Measurements from ENCODE around the gene HELZ2. TPM values are rescaled to one million over a fixed set of nuclear protein-coding genes. Genes with fewer than 3 reads are reported as not detected.

HELZ2 gene
- total and polyA plus RNA-seq, 2 donors from 2014 or later = 3.2 to 40.7 TPM

DNA sequence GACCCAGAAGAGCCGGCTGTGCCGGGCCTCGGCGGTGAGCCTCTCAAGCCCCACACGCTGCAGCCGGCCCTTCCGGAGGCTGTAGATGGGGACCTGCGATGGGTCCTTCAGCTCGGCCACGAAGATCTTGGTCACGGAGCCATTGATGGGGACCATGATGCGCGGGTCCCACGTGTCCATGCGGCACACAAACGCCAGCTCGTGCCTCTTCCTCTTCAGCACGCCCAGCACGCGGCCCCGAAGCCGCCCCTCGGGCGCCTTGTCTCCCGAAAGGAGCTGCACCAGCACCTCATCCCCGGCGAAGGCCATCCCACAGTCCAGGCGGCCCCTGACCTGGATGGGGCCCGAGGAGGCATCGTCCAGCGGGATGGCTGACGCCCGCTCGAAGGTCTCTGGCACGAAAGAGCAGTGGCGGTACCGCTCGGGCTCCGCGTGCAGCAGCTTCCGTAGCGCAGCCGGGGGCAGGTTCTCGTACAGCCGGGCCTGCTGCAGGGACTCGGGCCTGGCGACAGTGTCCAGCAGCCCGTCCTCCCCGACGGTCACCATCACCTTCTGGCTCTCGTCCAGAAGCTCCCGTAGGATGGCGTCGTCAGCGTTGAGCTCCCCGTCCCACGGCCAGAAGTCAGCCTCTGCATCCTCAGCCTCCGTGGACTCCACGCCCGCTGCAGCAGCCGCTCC lies 8.9 kb downstream of the HELZ2 start:
- Histone ChIP-seq H3K4me3 (ENCODE audit: low read length in 3 of 3) (no peak overlapping the region), H3K4me1 (ENCODE audit: control insufficient read depth in 2 of 3, insufficient read depth in 2 of 3, low read depth in 1 of 3, low read length in 3 of 3) (no peaks in the 10 kb centered on the region), H3K27me3 (ENCODE audit: control insufficient read depth, insufficient read depth, low read length) (no peaks in the 10 kb centered on the region), H3K9me3 (ENCODE audit: control insufficient read depth in 2 of 3, insufficient read depth in 1 of 3, low read length in 3 of 3) (no peaks in the 10 kb centered on the region), H3K36me3 (ENCODE audit: control insufficient read depth in 2 of 3, insufficient read depth in 3 of 3, low read length in 3 of 3) (peaks cover 0 to 3% (median 0%) of the 10 kb centered on the region in 3 donors), H3K27ac (ENCODE audit: low read depth in 2 of 2, low read length in 2 of 2) (no peak overlapping the region), H3K9ac (ENCODE audit: low read length in 3 of 3) (no peak overlapping the region)
- intact Hi-C loops (cut with DNase I) = no loop called here
- DNase-seq = no peak
- TF ChIP-seq, protein P1, sequence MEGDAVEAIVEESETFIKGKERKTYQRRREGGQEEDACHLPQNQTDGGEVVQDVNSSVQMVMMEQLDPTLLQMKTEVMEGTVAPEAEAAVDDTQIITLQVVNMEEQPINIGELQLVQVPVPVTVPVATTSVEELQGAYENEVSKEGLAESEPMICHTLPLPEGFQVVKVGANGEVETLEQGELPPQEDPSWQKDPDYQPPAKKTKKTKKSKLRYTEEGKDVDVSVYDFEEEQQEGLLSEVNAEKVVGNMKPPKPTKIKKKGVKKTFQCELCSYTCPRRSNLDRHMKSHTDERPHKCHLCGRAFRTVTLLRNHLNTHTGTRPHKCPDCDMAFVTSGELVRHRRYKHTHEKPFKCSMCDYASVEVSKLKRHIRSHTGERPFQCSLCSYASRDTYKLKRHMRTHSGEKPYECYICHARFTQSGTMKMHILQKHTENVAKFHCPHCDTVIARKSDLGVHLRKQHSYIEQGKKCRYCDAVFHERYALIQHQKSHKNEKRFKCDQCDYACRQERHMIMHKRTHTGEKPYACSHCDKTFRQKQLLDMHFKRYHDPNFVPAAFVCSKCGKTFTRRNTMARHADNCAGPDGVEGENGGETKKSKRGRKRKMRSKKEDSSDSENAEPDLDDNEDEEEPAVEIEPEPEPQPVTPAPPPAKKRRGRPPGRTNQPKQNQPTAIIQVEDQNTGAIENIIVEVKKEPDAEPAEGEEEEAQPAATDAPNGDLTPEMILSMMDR (IDR thresholded peaks at IDR 0.05; ENCODE audit: borderline replicate concordance, extremely low read depth, insufficient read depth) = no peak
- no peak for FAIRE-seq

DNA sequence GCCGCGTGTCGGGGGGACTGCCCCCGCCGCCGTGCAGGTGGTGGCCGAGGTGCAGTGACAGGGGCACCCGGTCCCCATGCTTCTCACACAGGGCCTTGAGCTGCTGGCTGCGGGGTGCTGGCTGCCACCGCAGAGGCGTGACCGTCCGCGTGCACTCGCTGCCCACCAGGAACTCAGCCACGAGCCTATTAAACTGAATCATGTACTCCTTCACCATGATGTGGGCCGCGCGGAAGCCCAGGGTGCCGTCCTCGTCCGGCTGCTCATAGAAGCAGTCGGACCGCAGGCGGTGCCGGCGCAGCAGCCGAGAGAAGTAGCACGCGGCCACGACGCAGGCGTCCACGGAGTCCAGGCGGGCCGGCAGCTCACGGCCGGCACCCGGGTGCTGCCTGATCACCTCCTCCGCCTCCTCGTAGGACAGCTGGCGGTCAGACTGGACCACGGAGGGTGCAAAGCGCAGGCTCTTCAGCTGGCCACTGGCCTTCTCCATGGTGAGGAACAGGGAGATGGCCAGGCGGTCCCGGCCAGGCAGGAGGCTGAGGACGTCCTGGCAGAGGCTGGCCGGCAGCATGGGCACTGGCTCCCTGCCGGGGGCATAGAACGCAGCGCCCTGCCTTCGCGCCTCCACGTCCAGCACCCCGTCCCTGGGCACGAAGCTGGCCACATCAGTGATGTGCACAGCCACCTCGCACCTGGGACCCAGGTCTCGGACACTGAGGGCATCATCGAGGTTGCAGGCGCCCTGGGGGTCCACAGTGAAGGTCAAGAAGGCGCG lies 9.8 kb downstream of the HELZ2 start:
- DNase-seq (no peak), FAIRE-seq (no peak)
- TF ChIP-seq, protein P1 (IDR thresholded peaks at IDR 0.05; ENCODE audit: borderline replicate concordance, extremely low read depth, insufficient read depth) = no peak
- no peaks in the 10 kb centered on the region for H3K4me1 ChIP-seq (ENCODE audit: control insufficient read depth in 2 of 3, insufficient read depth in 2 of 3, low read depth in 1 of 3, low read length in 3 of 3)
- no peak overlapping the region for H3K4me3 ChIP-seq (ENCODE audit: low read length in 3 of 3)
- no peak overlapping the region for H3K9ac ChIP-seq (ENCODE audit: low read length in 3 of 3)
- H3K27me3 ChIP-seq (ENCODE audit: control insufficient read depth, insufficient read depth, low read length) = no peaks in the 10 kb centered on the region
- intact Hi-C loops (cut with DNase I) = no loop called here
- H3K27ac ChIP-seq (ENCODE audit: low read depth in 2 of 2, low read length in 2 of 2) = no peak overlapping the region
- no peaks in the 10 kb centered on the region for H3K9me3 ChIP-seq (ENCODE audit: control insufficient read depth in 2 of 3, insufficient read depth in 1 of 3, low read length in 3 of 3)
- peaks cover 0 to 3% (median 0%) of the 10 kb centered on the region in 3 donors for H3K36me3 ChIP-seq (ENCODE audit: control insufficient read depth in 2 of 3, insufficient read depth in 3 of 3, low read length in 3 of 3)

DNA sequence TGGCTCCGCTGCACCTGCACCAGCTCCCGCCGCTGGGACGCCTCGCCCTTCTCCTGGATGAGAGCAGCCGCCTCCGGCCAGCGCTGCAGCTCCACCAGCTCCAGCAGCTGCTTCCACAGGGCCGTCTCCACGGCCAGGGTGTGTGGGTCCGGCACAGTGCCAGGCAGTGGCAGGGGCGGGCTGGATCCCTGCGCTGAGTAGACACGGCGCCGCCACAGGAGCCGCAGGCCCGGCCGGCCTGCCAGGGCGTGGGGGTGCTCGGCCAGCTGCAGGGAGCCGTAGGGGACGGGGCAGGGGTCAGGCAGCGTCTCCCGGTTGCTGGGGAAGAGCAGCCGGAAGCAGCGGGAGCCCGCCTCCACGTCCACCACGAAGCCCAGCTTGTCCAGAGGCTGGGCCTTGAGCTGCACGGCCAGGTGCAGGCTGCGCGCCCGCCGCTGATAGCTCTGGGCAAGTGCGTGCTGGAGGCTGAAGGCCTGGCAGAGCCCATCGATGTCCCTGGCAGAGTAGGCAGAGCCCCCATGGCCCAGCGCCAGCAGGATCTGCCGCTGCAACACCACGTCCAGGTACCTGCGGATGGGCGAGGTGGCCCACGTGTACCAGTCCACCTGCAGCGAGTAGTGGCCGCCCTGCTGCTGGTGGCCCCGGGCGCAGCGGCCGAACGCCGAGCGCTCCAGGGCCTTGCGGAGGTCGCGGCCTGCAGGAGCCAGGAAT lies 10.7 kb downstream of the HELZ2 start:
- H3K9me3 ChIP-seq (ENCODE audit: control insufficient read depth in 2 of 3, insufficient read depth in 1 of 3, low read length in 3 of 3) = no peaks in the 10 kb centered on the region
- TF ChIP-seq, protein P1 (IDR thresholded peaks at IDR 0.05; ENCODE audit: borderline replicate concordance, extremely low read depth, insufficient read depth) = no peak
- DNase-seq = no peak
- no peak overlapping the region for H3K4me3 ChIP-seq (ENCODE audit: low read length in 3 of 3)
- no peaks in the 10 kb centered on the region for H3K27me3 ChIP-seq (ENCODE audit: control insufficient read depth, insufficient read depth, low read length)
- H3K27ac ChIP-seq (ENCODE audit: low read depth in 2 of 2, low read length in 2 of 2) = no peak overlapping the region
- no peaks in the 10 kb centered on the region for H3K4me1 ChIP-seq (ENCODE audit: control insufficient read depth in 2 of 3, insufficient read depth in 2 of 3, low read depth in 1 of 3, low read length in 3 of 3)
- H3K36me3 ChIP-seq (ENCODE audit: control insufficient read depth in 2 of 3, insufficient read depth in 3 of 3, low read length in 3 of 3) = peaks cover 0 to 3% (median 0%) of the 10 kb centered on the region in 3 donors
- no peak overlapping the region for H3K9ac ChIP-seq (ENCODE audit: low read length in 3 of 3)
- intact Hi-C loops (cut with DNase I) = no loop called here
- no peak for FAIRE-seq
